Liver (tissue), 9 donors: ENCODE results near the gene SLC24A3. TPM values are rescaled to one million over a fixed set of nuclear protein-coding genes. Genes with fewer than 3 reads are reported as not detected.

Experiments used
- DNase-seq: peaks from one replicate; pipeline ENCODE4 v3.0.0-alpha.2; 2017; ENCODE audit warnings: low spot score
- H3K27ac ChIP-seq, 2 donors: one replicate each; pipeline ENCODE4 v1.7.0; 2013; ENCODE audit warnings: inconsistent platforms in 2 of 2, low read length in 2 of 2, control low read depth in 1 of 2, low read depth in 1 of 2, mild to moderate bottlenecking in 1 of 2
- H3K27me3 ChIP-seq, 4 donors: one replicate each; pipeline versions ENCODE4 v1.6.1 to v1.7.0; 2013; ENCODE audit warnings: low read length in 3 of 4, inconsistent platforms in 1 of 4, mild to moderate bottlenecking in 1 of 4, moderate library complexity in 1 of 4; ENCODE audit not compliant: control insufficient read depth in 4 of 4, insufficient read depth in 4 of 4
- H3K36me3 ChIP-seq, 4 donors: one replicate each; pipeline versions ENCODE4 v1.6.1 to v1.7.0; 2013; ENCODE audit warnings: low read length in 3 of 4, mild to moderate bottlenecking in 3 of 4, low read depth in 1 of 4, moderate library complexity in 1 of 4; ENCODE audit not compliant: control insufficient read depth in 4 of 4, insufficient read depth in 3 of 4
- H3K4me1 ChIP-seq, 4 donors: one replicate each; pipeline versions ENCODE4 v1.6.1 to v1.7.0; 2013; ENCODE audit warnings: low read length in 3 of 4, mild to moderate bottlenecking in 3 of 4, moderate library complexity in 1 of 4; ENCODE audit not compliant: control insufficient read depth in 4 of 4, insufficient read depth in 4 of 4
- H3K4me3 ChIP-seq, 3 donors: one replicate each; pipeline versions ENCODE4 v1.6.1 to v1.7.0; 2013; ENCODE audit warnings: low read length in 3 of 3, control low read depth in 1 of 3, low read depth in 1 of 3, mild to moderate bottlenecking in 1 of 3
- H3K9ac ChIP-seq, 2 donors: one replicate each; pipeline ENCODE4 v1.7.0; 2013; ENCODE audit warnings: low read length in 2 of 2, mild to moderate bottlenecking in 2 of 2, moderate library complexity in 2 of 2, control low read depth in 1 of 2, low read depth in 1 of 2
- H3K9me3 ChIP-seq, 4 donors: one replicate each; pipeline versions ENCODE4 v1.6.1 to v1.7.0; 2013; ENCODE audit warnings: low read length in 3 of 4; ENCODE audit not compliant: control insufficient read depth in 4 of 4
- ATF3 ChIP-seq: IDR thresholded peaks from 2 replicates; pipeline ENCODE4 v1.6.1; 2016; ENCODE audit warnings: antibody characterized with exemption
- EGR1 ChIP-seq, 2 donors: IDR thresholded peaks; 2 replicates each; pipeline ENCODE4 v1.6.1; 2016 to 2018; ENCODE audit warnings: antibody characterized with exemption in 2 of 2, low read depth in 2 of 2
- FOXA1 ChIP-seq: IDR thresholded peaks from 2 replicates; pipeline ENCODE4 v1.6.1; 2016; ENCODE audit warnings: antibody characterized with exemption
- FOXA2 ChIP-seq: IDR thresholded peaks from 2 replicates; pipeline ENCODE4 v1.6.1; 2016; ENCODE audit warnings: antibody characterized with exemption
- GABPA ChIP-seq, 2 donors: IDR thresholded peaks in 1 of 2; conservative IDR thresholded peaks in 1 of 2; 2 replicates each; pipeline ENCODE4 v1.6.1; 2016; ENCODE audit warnings: antibody characterized with exemption in 2 of 2, mild to moderate bottlenecking in 1 of 2, moderate library complexity in 1 of 2
- HNF4G ChIP-seq: IDR thresholded peaks from 2 replicates; pipeline ENCODE4 v1.6.1; 2016; ENCODE audit warnings: antibody characterized with exemption
- JUND ChIP-seq, 2 donors: IDR thresholded peaks; 2 replicates each; pipeline ENCODE4 v1.6.1; 2016; ENCODE audit warnings: antibody characterized with exemption in 2 of 2
- NR2F2 ChIP-seq: IDR thresholded peaks from 2 replicates; pipeline ENCODE4 v1.6.1; 2016; ENCODE audit warnings: antibody characterized with exemption
- RAD21 ChIP-seq, 2 donors: IDR thresholded peaks; 2 replicates each; pipeline ENCODE4 v1.6.1; 2016; ENCODE audit warnings: antibody characterized with exemption in 2 of 2, mild to moderate bottlenecking in 2 of 2
- REST ChIP-seq: IDR thresholded peaks from 2 replicates; pipeline ENCODE4 v1.6.1; 2016; ENCODE audit warnings: antibody characterized with exemption, mild to moderate bottlenecking
- SP1 ChIP-seq: IDR thresholded peaks from 2 replicates; pipeline ENCODE4 v1.6.1; 2018; ENCODE audit warnings: antibody characterized with exemption, mild to moderate bottlenecking
- YY1 ChIP-seq: IDR thresholded peaks from 2 replicates; pipeline ENCODE4 v1.6.1; 2016; ENCODE audit warnings: antibody characterized with exemption, mild to moderate bottlenecking
- WGBS: extraction: QIAGEN DNeasy Blood & Tissue Kit; methylation state at CpG from one replicate; pipeline ENCODE4 v1.1.7; 2013; 5-methylcytosine and 5-hydroxymethylcytosine counted together
- polyA plus RNA-seq, 2 donors: library from polyadenylated mRNA; stranded (reverse) in 1 of 2; unstranded in 1 of 2; fragments of 200-250 nt in 1 of 2; fragments of >200 nt in 1 of 2; fragmentation: Nextera tagmentation in 1 of 2; extraction: Ambion mirVana in 1 of 2; gene quantifications; one replicate each; pipeline versions ENCODE4 v1.2.1 to v1.2.3, GENCODE V29; 2013 to 2015
- total RNA-seq, 2 donors: library from RNA; depleted of rRNA; stranded (reverse); fragments of >200 nt; gene quantifications; one replicate each; pipeline ENCODE4 v1.2.3, GENCODE V29; 2014
- donor health status: healthy.
- donor health status: healthy.
- donor health status: healthy.
- donor health status: healthy.
- donor health status: healthy.

Gene SLC24A3
- total and polyA plus RNA-seq, 4 donors, result 0.28 to 1.8 (median 0.46) TPM

GRCh38 chr20:19335916-19336315 lies 123.5 kb downstream of the SLC24A3 start:
- no peak overlapping the region for H3K4me3 ChIP-seq
- no peak overlapping the region for H3K27ac ChIP-seq
- H3K9me3 ChIP-seq, result no peaks in the 10 kb centered on the region
- 73% methylated on average over 2 of the region's 2 CpGs for WGBS
- no peaks in the 10 kb centered on the region for H3K36me3 ChIP-seq
- H3K4me1 ChIP-seq, result no peaks in the 10 kb centered on the region
- TF ChIP-seq RAD21 (IDR thresholded peaks at IDR 0.05), result no peak
- TF ChIP-seq FOXA1, result no peak
- no peak for TF ChIP-seq REST
- TF ChIP-seq ATF3, result no peak
- TF ChIP-seq YY1, result no peak
- TF ChIP-seq NR2F2, result no peak
- no peak for TF ChIP-seq GABPA (IDR thresholded peaks at IDR 0.05 in 1 of 2, conservative IDR thresholded peaks at IDR 0.05 in 1 of 2)
- TF ChIP-seq JUND (IDR thresholded peaks at IDR 0.05), result no peak
- DNase-seq, result no peak
- H3K9ac ChIP-seq, result no peak overlapping the region
- peaks cover 0 to 5% (median 0%) of the 10 kb centered on the region in 4 donors for H3K27me3 ChIP-seq

- no peak for TF ChIP-seq HNF4G
- TF ChIP-seq GABPA (IDR thresholded peaks at IDR 0.05 in 1 of 2, conservative IDR thresholded peaks at IDR 0.05 in 1 of 2), result no peak
- no peak for TF ChIP-seq FOXA1
- no peak for TF ChIP-seq SP1
- no peak for TF ChIP-seq ATF3
- TF ChIP-seq EGR1 (IDR thresholded peaks at IDR 0.05; ENCODE audit: low read depth in 2 of 2), result no peak
- no peak for TF ChIP-seq FOXA2
- TF ChIP-seq REST, result no peak
- TF ChIP-seq YY1, result no peak
- TF ChIP-seq RAD21 (IDR thresholded peaks at IDR 0.05), result no peak
- no peak for TF ChIP-seq JUND (IDR thresholded peaks at IDR 0.05)
- Histone ChIP-seq H3K9ac (no peak overlapping the region), H3K36me3 (no peaks in the 10 kb centered on the region), H3K4me3 (no peak overlapping the region), H3K9me3 (no peaks in the 10 kb centered on the region), H3K4me1 (no peaks in the 10 kb centered on the region), H3K27me3 (peaks cover 0 to 5% (median 0%) of the 10 kb centered on the region in 4 donors), H3K27ac (no peak overlapping the region)
- 65% methylated on average over 7 of the region's 7 CpGs for WGBS
- DNase-seq, result no peak
Measured at GRCh38 chr20:19336631-19337030, 124.2 kb downstream of the SLC24A3 start.
